ENCODE results near the gene ZRANB3.

Gene ZRANB3

GRCh38 chr2:135252805-135253458, 278.1 kb downstream of the ZRANB3 start:
- no peak for DNase-seq (ENCODE audit: low read depth in 2 of 2)

- no peak for DNase-seq (ENCODE audit: low read depth in 2 of 2)
Measured at GRCh38 chr2:135248611-135249010, 282.4 kb downstream of the ZRANB3 start.

- DNase-seq (ENCODE audit: low read depth in 2 of 2), result no peak
Measured at GRCh38 chr2:135246711-135247270, 284.2 kb downstream of the ZRANB3 start.

GRCh38 chr2:135245071-135245470, 285.9 kb downstream of the ZRANB3 start:
- DNase-seq (ENCODE audit: low read depth in 2 of 2), result no peak

- DNase-seq (ENCODE audit: low read depth in 2 of 2), result no peak
Measured at GRCh38 chr2:135238651-135239050, 292.4 kb downstream of the ZRANB3 start.

GRCh38 chr2:135230150-135230549, 300.9 kb downstream of the ZRANB3 start:
- no peak for DNase-seq (ENCODE audit: low read depth in 2 of 2)

- DNase-seq (ENCODE audit: low read depth in 2 of 2), result no peak
Measured at GRCh38 chr2:135227386-135227785, 303.6 kb downstream of the ZRANB3 start.

GRCh38 chr2:135226961-135227360, 304.1 kb downstream of the ZRANB3 start:
- DNase-seq (ENCODE audit: low read depth in 2 of 2), result no peak

- DNase-seq (ENCODE audit: low read depth in 2 of 2), result no peak
Measured at GRCh38 chr2:135225781-135226180, 305.2 kb downstream of the ZRANB3 start.

GRCh38 chr2:135219226-135219625, 311.8 kb downstream of the ZRANB3 start:
- DNase-seq (ENCODE audit: low read depth in 2 of 2), result no peak

GRCh38 chr2:135218426-135218825, 312.6 kb downstream of the ZRANB3 start:
- no peak for DNase-seq (ENCODE audit: low read depth in 2 of 2)

- DNase-seq (ENCODE audit: low read depth in 2 of 2), result no peak
Measured at GRCh38 chr2:135212757-135213156, 318.3 kb downstream of the ZRANB3 start.

- DNase-seq (ENCODE audit: low read depth in 2 of 2), result no peak
Measured at GRCh38 chr2:135208016-135208415, 323.0 kb downstream of the ZRANB3 start.

GRCh38 chr2:135203944-135204343, 327.1 kb downstream of the ZRANB3 start:
- no peak for DNase-seq (ENCODE audit: low read depth in 2 of 2)

GRCh38 chr2:135202751-135203150, 328.3 kb downstream of the ZRANB3 start:
- DNase-seq (ENCODE audit: low read depth in 2 of 2), result no peak

- no peak for DNase-seq (ENCODE audit: low read depth in 2 of 2)
Measured at GRCh38 chr2:135198481-135198880, 332.5 kb downstream of the ZRANB3 start.

GRCh38 chr2:135190799-135191198, 340.2 kb downstream of the ZRANB3 start:
- no peak for DNase-seq (ENCODE audit: low read depth in 2 of 2)

- DNase-seq (ENCODE audit: low read depth in 2 of 2), result no peak
Measured at GRCh38 chr2:135189148-135189547, 341.9 kb downstream of the ZRANB3 start.

- DNase-seq (ENCODE audit: low read depth in 2 of 2), result no peak
Measured at GRCh38 chr2:135187270-135187669, 343.7 kb downstream of the ZRANB3 start.

- DNase-seq (ENCODE audit: low read depth in 2 of 2), result no peak
Measured at GRCh38 chr2:135186054-135186453, 345.0 kb downstream of the ZRANB3 start.

GRCh38 chr2:135183822-135184221, 347.2 kb downstream of the ZRANB3 start:
- no peak for DNase-seq (ENCODE audit: low read depth in 2 of 2)

GRCh38 chr2:135182601-135183000, 348.4 kb downstream of the ZRANB3 start:
- DNase-seq (ENCODE audit: low read depth in 2 of 2), result no peak

GRCh38 chr2:135182190-135182589, 348.8 kb downstream of the ZRANB3 start:
- no peak for DNase-seq (ENCODE audit: low read depth in 2 of 2)

GRCh38 chr2:135179689-135180088, 351.3 kb downstream of the ZRANB3 start:
- DNase-seq (ENCODE audit: low read depth in 2 of 2), result no peak
